WTC11 (cell line): Measurements from ENCODE around the gene CHCT1. TPM values are rescaled to one million over a fixed set of nuclear protein-coding genes. Genes with fewer than 3 reads are reported as not detected.

ENCODE experiments used
- ATAC-seq: fragments of 200-7000 bp; cut with Tn5 transposase; 2 replicates; pipeline ENCODE4 v1.10.0; 2021; ENCODE audit warnings: mild to moderate bottlenecking, moderate library complexity
- CTCF ChIA-PET: fragments of 300-600 bp; sonication (Branson Sonifier 250); formaldehyde crosslinking; loops from one replicate; lab custom pipeline; 2021; ENCODE audit warnings: antibody characterized with exemption; lab: Charles Lee
- POLR2A ChIA-PET: fragments of 350-600 bp; sonication (Branson Sonifier 250); formaldehyde crosslinking; loops from one replicate; lab custom pipeline; 2021; ENCODE audit warnings: antibody characterized with exemption; lab: Charles Lee
- DNase-seq: peaks from one replicate; pipeline ENCODE4 v3.0.0; 2021; ENCODE audit warnings: low spot score
- H3K27ac Mint-ChIP-seq: 2 replicates; pipeline ENCODE4 v1.8.0; 2021; ENCODE audit warnings: mixed read lengths
- H3K27me3 Mint-ChIP-seq: 2 replicates; pipeline ENCODE4 v1.8.0; 2021; ENCODE audit warnings: low read depth, mild to moderate bottlenecking, moderate library complexity, mixed read lengths
- H3K36me3 Mint-ChIP-seq: 2 replicates; pipeline ENCODE4 v1.8.0; 2021; ENCODE audit warnings: mixed read lengths
- H3K4me1 Mint-ChIP-seq: 2 replicates; pipeline ENCODE4 v1.8.0; 2022; ENCODE audit warnings: mixed read lengths
- H3K4me3 Mint-ChIP-seq: 2 replicates; pipeline ENCODE4 v1.8.0; 2021; ENCODE audit warnings: mild to moderate bottlenecking, moderate library complexity, mixed read lengths
- H3K9me3 Mint-ChIP-seq: 2 replicates; pipeline ENCODE4 v1.8.0; 2021; ENCODE audit warnings: mixed read lengths
- CBFB ChIP-seq: sonication (generic); formaldehyde crosslinking; IDR thresholded peaks from 2 replicates; pipeline ENCODE4 v1.8.1; 2022; ENCODE audit warnings: mild to moderate bottlenecking, low read depth, missing genetic modification reagents
- CREM ChIP-seq: sonication (generic); formaldehyde crosslinking; IDR thresholded peaks from 2 replicates; pipeline ENCODE4 v1.8.1; 2022; ENCODE audit warnings: mild to moderate bottlenecking, missing genetic modification reagents, moderate library complexity
- GABPB1 ChIP-seq: sonication (generic); formaldehyde crosslinking; IDR thresholded peaks from 2 replicates; pipeline ENCODE4 v1.8.1; 2023; ENCODE audit warnings: mild to moderate bottlenecking, missing genetic modification reagents
- JAZF1 ChIP-seq: fragments of 250-450 bp; sonication (Bioruptor Pico); IDR thresholded peaks from 2 replicates; pipeline ENCODE4 v1.9.0; 2021; ENCODE audit warnings: moderate library complexity, mild to moderate bottlenecking, inconsistent platforms
- MYBL2 ChIP-seq: sonication (generic); formaldehyde crosslinking; IDR thresholded peaks from 2 replicates; pipeline ENCODE4 v1.8.1; 2023; ENCODE audit warnings: mild to moderate bottlenecking, moderate library complexity, missing genetic modification reagents
- NFYB ChIP-seq: sonication (generic); formaldehyde crosslinking; conservative IDR thresholded peaks from 2 replicates; pipeline ENCODE4 v1.8.0; 2022; ENCODE audit warnings: low read depth, missing genetic modification reagents
- NR3C1 ChIP-seq: sonication (generic); formaldehyde crosslinking; conservative IDR thresholded peaks from 2 replicates; pipeline ENCODE4 v1.8.1; 2023; ENCODE audit warnings: low read depth, mild to moderate bottlenecking, missing genetic modification reagents
- RELA ChIP-seq: sonication (generic); formaldehyde crosslinking; IDR thresholded peaks from 2 replicates; pipeline ENCODE4 v1.8.1; 2022; ENCODE audit warnings: missing genetic modification reagents, mild to moderate bottlenecking, borderline replicate concordance
- SMAD4 ChIP-seq: sonication (generic); formaldehyde crosslinking; IDR thresholded peaks from 2 replicates; pipeline ENCODE4 v1.8.0; 2022; ENCODE audit warnings: mild to moderate bottlenecking, missing genetic modification reagents
- TEAD1 ChIP-seq: sonication (generic); formaldehyde crosslinking; IDR thresholded peaks from 2 replicates; pipeline ENCODE4 v1.8.0; 2022; ENCODE audit warnings: mild to moderate bottlenecking, missing genetic modification reagents
- ZBTB21 ChIP-seq: sonication (generic); formaldehyde crosslinking; IDR thresholded peaks from 2 replicates; pipeline ENCODE4 v1.8.1; 2023; ENCODE audit warnings: mild to moderate bottlenecking, missing genetic modification reagents, borderline replicate concordance
- ZNF416 ChIP-seq: fragments of 250-450 bp; sonication (Bioruptor Pico); IDR thresholded peaks from 2 replicates; pipeline ENCODE4 v1.9.0; 2021; ENCODE audit warnings: mild to moderate bottlenecking, inconsistent platforms
- ZNF423 ChIP-seq: fragments of 250-450 bp; sonication (Bioruptor Pico); IDR thresholded peaks from 2 replicates; pipeline ENCODE4 v2.1.2; 2022; ENCODE audit warnings: mild to moderate bottlenecking, moderate library complexity
- total RNA-seq: library from RNA; stranded (reverse); gene quantifications from 3 replicates; pipeline ENCODE4 v1.2.3, GENCODE V29; 2021
- TF ChIP-seq, protein P1 (sequence below): sonication (generic); formaldehyde crosslinking; IDR thresholded peaks from 2 replicates; pipeline ENCODE4 v1.8.1; 2023; ENCODE audit warnings: mild to moderate bottlenecking, missing genetic modification reagents, moderate library complexity
- TF ChIP-seq, protein P2 (sequence below): sonication (generic); formaldehyde crosslinking; IDR thresholded peaks from 2 replicates; pipeline ENCODE4 v1.8.0; 2022; ENCODE audit warnings: mild to moderate bottlenecking, missing genetic modification reagents
- TF ChIP-seq, protein P3 (sequence below): sonication (generic); formaldehyde crosslinking; IDR thresholded peaks from 2 replicates; pipeline ENCODE4 v1.8.1; 2022; ENCODE audit warnings: mild to moderate bottlenecking, missing genetic modification reagents, moderate library complexity, borderline replicate concordance
- TF ChIP-seq, protein P4 (sequence below): sonication (generic); formaldehyde crosslinking; IDR thresholded peaks from 2 replicates; pipeline ENCODE4 v1.8.0; 2022; ENCODE audit warnings: mild to moderate bottlenecking, missing genetic modification reagents
- TF ChIP-seq, protein P5 (sequence below): sonication (generic); formaldehyde crosslinking; IDR thresholded peaks from 2 replicates; pipeline ENCODE4 v1.8.1; 2022; ENCODE audit warnings: mild to moderate bottlenecking, moderate library complexity, missing genetic modification reagents
- TF ChIP-seq, protein P6 (sequence below): sonication (generic); formaldehyde crosslinking; IDR thresholded peaks from 2 replicates; pipeline ENCODE4 v1.8.1; 2022; ENCODE audit warnings: missing genetic modification reagents, borderline replicate concordance
- TF ChIP-seq, protein P7 (sequence below): sonication (generic); formaldehyde crosslinking; IDR thresholded peaks from 2 replicates; pipeline ENCODE4 v1.8.1; 2023; ENCODE audit warnings: mild to moderate bottlenecking, missing genetic modification reagents, borderline replicate concordance
- TF ChIP-seq, protein P8 (sequence below): sonication (generic); formaldehyde crosslinking; IDR thresholded peaks from 2 replicates; pipeline ENCODE4 v1.8.1; 2023; ENCODE audit warnings: mild to moderate bottlenecking, moderate library complexity, missing genetic modification reagents
- TF ChIP-seq, protein P9 (sequence below): sonication (generic); formaldehyde crosslinking; IDR thresholded peaks from 2 replicates; pipeline ENCODE4 v1.8.0; 2022; ENCODE audit warnings: mild to moderate bottlenecking, missing genetic modification reagents

CHCT1 gene
- total RNA-seq, 1 experiment from 2014 or later: not detected

DNA sequence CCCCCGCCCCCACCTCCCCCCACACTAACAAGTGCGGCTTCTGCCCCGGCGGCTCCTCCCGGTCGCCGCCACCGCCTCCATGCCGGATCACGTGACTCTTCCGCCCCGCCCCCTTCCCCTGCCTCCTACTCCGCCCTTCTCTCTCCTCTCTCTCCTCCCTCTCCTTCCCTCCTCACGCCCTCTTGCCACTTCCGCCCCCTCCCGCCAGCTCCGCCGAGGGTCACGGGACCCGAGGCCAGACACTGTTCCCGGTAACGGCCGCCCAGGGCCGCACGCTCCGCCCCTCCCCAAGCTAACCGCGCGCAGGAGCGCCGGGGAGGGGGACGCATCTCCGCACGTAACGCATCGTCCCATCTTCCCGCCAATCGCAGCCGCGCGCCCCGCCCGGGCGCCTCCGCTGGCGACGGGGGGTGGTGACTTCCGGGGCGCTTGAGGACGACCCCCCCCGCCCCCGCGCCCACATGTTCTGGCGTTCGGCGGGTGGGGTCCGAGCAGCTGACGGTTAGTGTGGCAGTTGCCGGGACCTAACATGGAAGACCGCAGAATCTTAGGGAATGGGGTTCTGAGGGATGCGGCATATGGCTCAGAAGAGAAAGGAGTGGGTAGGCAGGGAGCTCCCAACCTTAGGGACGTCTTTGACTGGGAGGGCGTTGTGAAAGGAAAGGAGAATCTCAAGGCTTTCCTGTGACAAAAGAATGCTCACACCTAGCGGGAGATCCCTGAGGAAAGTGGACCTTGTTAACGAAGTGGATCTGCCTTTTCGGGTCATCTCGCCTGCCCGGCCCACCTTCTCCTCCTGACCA is 30.0 kb upstream of the CHCT1 start, which contains the start of gene USP32:
Gene USP32, minus strand, starts transcription at position 92 of the 803 bp plus-strand sequence. CDS start 194 bp downstream, outside the sequence.
- H3K27me3 Mint-ChIP-seq: no peaks in the 10 kb centered on the region
- ATAC-seq: peak; percentile 95
- ChIA-PET POLR2A (interaction anchor here (0.5 to 1.4 kb wide), 4 partner anchors 21 to 254 kb away, joined by 3 to 7 read pairs (median 3); partner anchors contain the start of gene PPM1D), CTCF (interaction anchor here (0.6 to 1.3 kb wide), 8 partner anchors 9 to 210 kb away, joined by 3 to 10 read pairs (median 3); no protein-coding TSS in a partner anchor)
- H3K4me1 Mint-ChIP-seq: peaks cover 45% of the 10 kb centered on the region
- DNase-seq: peak; percentile 98
- H3K36me3 Mint-ChIP-seq: no peaks in the 10 kb centered on the region
- peak within 1 kb of the TSS; percentile 98 for H3K27ac Mint-ChIP-seq
- H3K4me3 Mint-ChIP-seq: peak within 1 kb of the TSS; percentile 98
- no peaks in the 10 kb centered on the region for H3K9me3 Mint-ChIP-seq
- TF ChIP-seq, protein P1, sequence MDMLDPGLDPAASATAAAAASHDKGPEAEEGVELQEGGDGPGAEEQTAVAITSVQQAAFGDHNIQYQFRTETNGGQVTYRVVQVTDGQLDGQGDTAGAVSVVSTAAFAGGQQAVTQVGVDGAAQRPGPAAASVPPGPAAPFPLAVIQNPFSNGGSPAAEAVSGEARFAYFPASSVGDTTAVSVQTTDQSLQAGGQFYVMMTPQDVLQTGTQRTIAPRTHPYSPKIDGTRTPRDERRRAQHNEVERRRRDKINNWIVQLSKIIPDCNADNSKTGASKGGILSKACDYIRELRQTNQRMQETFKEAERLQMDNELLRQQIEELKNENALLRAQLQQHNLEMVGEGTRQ: peak; percentile 93
- TF ChIP-seq ZNF423: peak; percentile 99
- TF ChIP-seq SMAD4 (CRISPR knock-in tag): no peak
- no peak for TF ChIP-seq NR3C1 (CRISPR knock-in tag)
- TF ChIP-seq, protein P2, sequence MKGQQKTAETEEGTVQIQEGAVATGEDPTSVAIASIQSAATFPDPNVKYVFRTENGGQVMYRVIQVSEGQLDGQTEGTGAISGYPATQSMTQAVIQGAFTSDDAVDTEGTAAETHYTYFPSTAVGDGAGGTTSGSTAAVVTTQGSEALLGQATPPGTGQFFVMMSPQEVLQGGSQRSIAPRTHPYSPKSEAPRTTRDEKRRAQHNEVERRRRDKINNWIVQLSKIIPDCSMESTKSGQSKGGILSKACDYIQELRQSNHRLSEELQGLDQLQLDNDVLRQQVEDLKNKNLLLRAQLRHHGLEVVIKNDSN (CRISPR knock-in tag): peak; percentile 90
- peak; percentile 70; the same call in 1 of the 2 replicates for TF ChIP-seq TEAD1 (CRISPR knock-in tag)
- TF ChIP-seq ZBTB21 (CRISPR knock-in tag): 0 out of 2 replicates have a peak, but pooled peaks have one; percentile 69
- TF ChIP-seq, protein P3, sequence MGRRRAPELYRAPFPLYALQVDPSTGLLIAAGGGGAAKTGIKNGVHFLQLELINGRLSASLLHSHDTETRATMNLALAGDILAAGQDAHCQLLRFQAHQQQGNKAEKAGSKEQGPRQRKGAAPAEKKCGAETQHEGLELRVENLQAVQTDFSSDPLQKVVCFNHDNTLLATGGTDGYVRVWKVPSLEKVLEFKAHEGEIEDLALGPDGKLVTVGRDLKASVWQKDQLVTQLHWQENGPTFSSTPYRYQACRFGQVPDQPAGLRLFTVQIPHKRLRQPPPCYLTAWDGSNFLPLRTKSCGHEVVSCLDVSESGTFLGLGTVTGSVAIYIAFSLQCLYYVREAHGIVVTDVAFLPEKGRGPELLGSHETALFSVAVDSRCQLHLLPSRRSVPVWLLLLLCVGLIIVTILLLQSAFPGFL (CRISPR knock-in tag): peak; percentile 35; the same call in 1 of the 2 replicates
- TF ChIP-seq, protein P4, sequence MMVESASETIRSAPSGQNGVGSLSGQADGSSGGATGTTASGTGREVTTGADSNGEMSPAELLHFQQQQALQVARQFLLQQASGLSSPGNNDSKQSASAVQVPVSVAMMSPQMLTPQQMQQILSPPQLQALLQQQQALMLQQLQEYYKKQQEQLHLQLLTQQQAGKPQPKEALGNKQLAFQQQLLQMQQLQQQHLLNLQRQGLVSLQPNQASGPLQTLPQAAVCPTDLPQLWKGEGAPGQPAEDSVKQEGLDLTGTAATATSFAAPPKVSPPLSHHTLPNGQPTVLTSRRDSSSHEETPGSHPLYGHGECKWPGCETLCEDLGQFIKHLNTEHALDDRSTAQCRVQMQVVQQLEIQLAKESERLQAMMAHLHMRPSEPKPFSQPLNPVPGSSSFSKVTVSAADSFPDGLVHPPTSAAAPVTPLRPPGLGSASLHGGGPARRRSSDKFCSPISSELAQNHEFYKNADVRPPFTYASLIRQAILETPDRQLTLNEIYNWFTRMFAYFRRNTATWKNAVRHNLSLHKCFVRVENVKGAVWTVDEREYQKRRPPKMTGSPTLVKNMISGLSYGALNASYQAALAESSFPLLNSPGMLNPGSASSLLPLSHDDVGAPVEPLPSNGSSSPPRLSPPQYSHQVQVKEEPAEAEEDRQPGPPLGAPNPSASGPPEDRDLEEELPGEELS (CRISPR knock-in tag): peak; percentile 62; the same call in 1 of the 2 replicates
- TF ChIP-seq ZNF416 (CRISPR knock-in tag): no peak
- TF ChIP-seq GABPB1 (CRISPR knock-in tag): peak; percentile 91
- peak; percentile 71 for TF ChIP-seq NFYB (CRISPR knock-in tag)
- TF ChIP-seq, protein P5, sequence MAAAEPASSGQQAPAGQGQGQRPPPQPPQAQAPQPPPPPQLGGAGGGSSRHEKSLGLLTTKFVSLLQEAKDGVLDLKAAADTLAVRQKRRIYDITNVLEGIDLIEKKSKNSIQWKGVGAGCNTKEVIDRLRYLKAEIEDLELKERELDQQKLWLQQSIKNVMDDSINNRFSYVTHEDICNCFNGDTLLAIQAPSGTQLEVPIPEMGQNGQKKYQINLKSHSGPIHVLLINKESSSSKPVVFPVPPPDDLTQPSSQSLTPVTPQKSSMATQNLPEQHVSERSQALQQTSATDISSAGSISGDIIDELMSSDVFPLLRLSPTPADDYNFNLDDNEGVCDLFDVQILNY: peak; percentile 98
- TF ChIP-seq MYBL2 (CRISPR knock-in tag): peak; percentile 93
- TF ChIP-seq, protein P6, sequence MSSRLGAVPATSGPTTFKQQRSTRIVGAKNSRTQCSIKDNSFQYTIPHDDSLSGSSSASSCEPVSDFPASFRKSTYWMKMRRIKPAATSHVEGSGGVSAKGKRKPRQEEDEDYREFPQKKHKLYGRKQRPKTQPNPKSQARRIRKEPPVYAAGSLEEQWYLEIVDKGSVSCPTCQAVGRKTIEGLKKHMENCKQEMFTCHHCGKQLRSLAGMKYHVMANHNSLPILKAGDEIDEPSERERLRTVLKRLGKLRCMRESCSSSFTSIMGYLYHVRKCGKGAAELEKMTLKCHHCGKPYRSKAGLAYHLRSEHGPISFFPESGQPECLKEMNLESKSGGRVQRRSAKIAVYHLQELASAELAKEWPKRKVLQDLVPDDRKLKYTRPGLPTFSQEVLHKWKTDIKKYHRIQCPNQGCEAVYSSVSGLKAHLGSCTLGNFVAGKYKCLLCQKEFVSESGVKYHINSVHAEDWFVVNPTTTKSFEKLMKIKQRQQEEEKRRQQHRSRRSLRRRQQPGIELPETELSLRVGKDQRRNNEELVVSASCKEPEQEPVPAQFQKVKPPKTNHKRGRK (CRISPR knock-in tag): no peak
- peak; percentile 76 for TF ChIP-seq CREM (CRISPR knock-in tag)
- TF ChIP-seq, protein P7, sequence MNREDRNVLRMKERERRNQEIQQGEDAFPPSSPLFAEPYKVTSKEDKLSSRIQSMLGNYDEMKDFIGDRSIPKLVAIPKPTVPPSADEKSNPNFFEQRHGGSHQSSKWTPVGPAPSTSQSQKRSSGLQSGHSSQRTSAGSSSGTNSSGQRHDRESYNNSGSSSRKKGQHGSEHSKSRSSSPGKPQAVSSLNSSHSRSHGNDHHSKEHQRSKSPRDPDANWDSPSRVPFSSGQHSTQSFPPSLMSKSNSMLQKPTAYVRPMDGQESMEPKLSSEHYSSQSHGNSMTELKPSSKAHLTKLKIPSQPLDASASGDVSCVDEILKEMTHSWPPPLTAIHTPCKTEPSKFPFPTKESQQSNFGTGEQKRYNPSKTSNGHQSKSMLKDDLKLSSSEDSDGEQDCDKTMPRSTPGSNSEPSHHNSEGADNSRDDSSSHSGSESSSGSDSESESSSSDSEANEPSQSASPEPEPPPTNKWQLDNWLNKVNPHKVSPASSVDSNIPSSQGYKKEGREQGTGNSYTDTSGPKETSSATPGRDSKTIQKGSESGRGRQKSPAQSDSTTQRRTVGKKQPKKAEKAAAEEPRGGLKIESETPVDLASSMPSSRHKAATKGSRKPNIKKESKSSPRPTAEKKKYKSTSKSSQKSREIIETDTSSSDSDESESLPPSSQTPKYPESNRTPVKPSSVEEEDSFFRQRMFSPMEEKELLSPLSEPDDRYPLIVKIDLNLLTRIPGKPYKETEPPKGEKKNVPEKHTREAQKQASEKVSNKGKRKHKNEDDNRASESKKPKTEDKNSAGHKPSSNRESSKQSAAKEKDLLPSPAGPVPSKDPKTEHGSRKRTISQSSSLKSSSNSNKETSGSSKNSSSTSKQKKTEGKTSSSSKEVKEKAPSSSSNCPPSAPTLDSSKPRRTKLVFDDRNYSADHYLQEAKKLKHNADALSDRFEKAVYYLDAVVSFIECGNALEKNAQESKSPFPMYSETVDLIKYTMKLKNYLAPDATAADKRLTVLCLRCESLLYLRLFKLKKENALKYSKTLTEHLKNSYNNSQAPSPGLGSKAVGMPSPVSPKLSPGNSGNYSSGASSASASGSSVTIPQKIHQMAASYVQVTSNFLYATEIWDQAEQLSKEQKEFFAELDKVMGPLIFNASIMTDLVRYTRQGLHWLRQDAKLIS (CRISPR knock-in tag): 0 out of 2 replicates have a peak, but pooled peaks have one; percentile 75
- TF ChIP-seq CBFB (CRISPR knock-in tag): 0 out of 2 replicates have a peak, but pooled peaks have one; percentile 21
- TF ChIP-seq JAZF1: no peak
- TF ChIP-seq, protein P8, sequence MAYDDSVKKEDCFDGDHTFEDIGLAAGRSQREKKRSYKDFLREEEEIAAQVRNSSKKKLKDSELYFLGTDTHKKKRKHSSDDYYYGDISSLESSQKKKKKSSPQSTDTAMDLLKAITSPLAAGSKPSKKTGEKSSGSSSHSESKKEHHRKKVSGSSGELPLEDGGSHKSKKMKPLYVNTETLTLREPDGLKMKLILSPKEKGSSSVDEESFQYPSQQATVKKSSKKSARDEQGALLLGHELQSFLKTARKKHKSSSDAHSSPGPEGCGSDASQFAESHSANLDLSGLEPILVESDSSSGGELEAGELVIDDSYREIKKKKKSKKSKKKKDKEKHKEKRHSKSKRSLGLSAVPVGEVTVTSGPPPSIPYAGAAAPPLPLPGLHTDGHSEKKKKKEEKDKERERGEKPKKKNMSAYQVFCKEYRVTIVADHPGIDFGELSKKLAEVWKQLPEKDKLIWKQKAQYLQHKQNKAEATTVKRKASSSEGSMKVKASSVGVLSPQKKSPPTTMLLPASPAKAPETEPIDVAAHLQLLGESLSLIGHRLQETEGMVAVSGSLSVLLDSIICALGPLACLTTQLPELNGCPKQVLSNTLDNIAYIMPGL (CRISPR knock-in tag): peak; percentile 88; the same call in 1 of the 2 replicates
- TF ChIP-seq, protein P9, sequence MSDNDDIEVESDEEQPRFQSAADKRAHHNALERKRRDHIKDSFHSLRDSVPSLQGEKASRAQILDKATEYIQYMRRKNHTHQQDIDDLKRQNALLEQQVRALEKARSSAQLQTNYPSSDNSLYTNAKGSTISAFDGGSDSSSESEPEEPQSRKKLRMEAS: peak; percentile 85
- TF ChIP-seq RELA (CRISPR knock-in tag): peak; percentile 36; the same call in 1 of the 2 replicates
